Epithelial cell of esophagus (primary cell): ENCODE data around the gene CLIC3.

Source experiments
- DNase-seq: peaks from one replicate; pipeline ENCODE4 v3.0.0; 2010; ENCODE audit warnings: low read depth
- H3K4me3 ChIP-seq: 2 replicates; pipeline ENCODE4 v1.5.1; 2011; ENCODE audit warnings: mild to moderate bottlenecking, low read length, control low read depth
- CTCF ChIP-seq: IDR thresholded peaks from 2 replicates; pipeline ENCODE4 v1.5.1; 2011; ENCODE audit warnings: low read depth, mild to moderate bottlenecking, low read length, control low read depth, inconsistent platforms; ENCODE audit not compliant: insufficient read depth; ENCODE audit errors: missing control alignments

Gene CLIC3

GRCh38 chr9:136950656-136951276, 45.6 kb downstream of the CLIC3 start:
- DNase-seq: no peak
- no peak for TF ChIP-seq CTCF
- H3K4me3 ChIP-seq: peak overlapping the region; percentile 70

DNA sequence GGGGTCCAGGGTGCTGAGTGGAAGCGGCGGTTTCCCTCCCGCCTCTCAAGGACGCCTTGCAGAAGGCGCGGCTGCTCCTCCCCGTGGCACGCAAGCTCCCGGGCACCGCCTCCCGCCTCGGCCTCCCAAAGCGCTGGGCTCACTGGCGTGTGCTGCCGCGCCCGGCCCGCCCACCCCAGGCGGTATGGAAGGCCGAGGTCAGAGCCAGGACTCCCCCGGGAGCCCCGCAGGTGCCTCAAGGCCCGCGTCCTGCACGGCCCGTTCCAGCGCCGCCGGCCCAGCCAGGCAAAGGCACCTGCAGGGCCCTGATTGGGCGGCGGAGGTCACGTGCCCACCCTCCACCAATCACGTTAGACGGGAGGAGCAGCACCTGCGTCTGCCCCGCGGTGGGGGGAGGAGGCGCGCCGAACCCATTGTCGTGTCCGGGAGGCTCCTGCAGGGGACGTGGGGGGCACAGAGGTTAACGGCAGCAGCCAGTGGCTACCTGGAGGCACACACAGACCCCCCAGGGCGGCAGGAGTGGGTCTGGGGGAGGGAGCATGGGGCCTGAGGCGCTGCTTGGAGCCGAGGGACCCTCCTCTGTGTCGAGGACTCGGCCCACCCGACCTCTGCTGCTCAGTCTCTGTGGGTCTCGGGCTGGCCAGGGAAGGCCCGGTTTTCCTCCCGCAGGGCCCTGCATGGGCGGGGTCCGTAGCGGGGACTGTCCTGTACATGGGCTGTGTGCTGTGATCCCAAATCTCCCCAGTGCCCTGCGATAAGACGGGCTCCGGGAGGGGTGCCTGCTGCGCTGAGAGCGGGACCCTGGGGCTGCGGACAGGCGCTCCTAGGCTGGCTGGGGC, 46.3 kb downstream of the CLIC3 start:
- peak overlapping the region; percentile 70 for H3K4me3 ChIP-seq
- DNase-seq: peak; percentile 93
- peak; percentile 9 for TF ChIP-seq CTCF

- DNase-seq: no peak
- no peak for TF ChIP-seq CTCF
- peak overlapping the region; percentile 70 for H3K4me3 ChIP-seq
Measured at GRCh38 chr9:136949239-136949816, 47.0 kb downstream of the CLIC3 start.

GRCh38 chr9:136947955-136948510, 48.3 kb downstream of the CLIC3 start:
- peak; percentile 51 for DNase-seq
- peak; percentile 33 for TF ChIP-seq CTCF
- no peak overlapping the region for H3K4me3 ChIP-seq

GRCh38 chr9:136947028-136947891, 49.1 kb downstream of the CLIC3 start:
- no peak for TF ChIP-seq CTCF
- no peak overlapping the region for H3K4me3 ChIP-seq
- no peak for DNase-seq
